Stimulated activated naive CD8-positive, alpha-beta T cell treated with anti-CD3 and anti-CD28 coated beads, Interleukin-15, amount 100 ng/mL, for 72 hours (primary cell): Measurements from ENCODE around the gene AZIN2.

Experiments used
- ATAC-seq: fragments of 150-1000 bp; cut with Tn5 transposase; 2 replicates; pipeline ENCODE4 v1.10.0; 2021; ENCODE audit warnings: mild to moderate bottlenecking, moderate library complexity
- DNase-seq, 2 donors: peaks; one replicate each; pipeline ENCODE4 v3.0.0; 2021 to 2022
- H3K27ac Mint-ChIP-seq, 2 donors: one replicate each; pipeline ENCODE4 v1.8.0; 2022; ENCODE audit warnings: mild to moderate bottlenecking in 2 of 2, mixed read lengths in 2 of 2, moderate library complexity in 2 of 2
- H3K27me3 Mint-ChIP-seq: one replicate; pipeline ENCODE4 v1.8.0; 2022; ENCODE audit warnings: mixed read lengths
- H3K4me1 Mint-ChIP-seq: one replicate; pipeline ENCODE4 v1.8.0; 2022; ENCODE audit warnings: mild to moderate bottlenecking, mixed read lengths
- H3K4me3 Mint-ChIP-seq, 2 donors: one replicate each; pipeline ENCODE4 v1.8.0; 2022; ENCODE audit warnings: mild to moderate bottlenecking in 2 of 2, mixed read lengths in 2 of 2, moderate library complexity in 1 of 2
- H3K9me3 Mint-ChIP-seq, 2 donors: one replicate each; pipeline ENCODE4 v1.8.0; 2022; ENCODE audit warnings: mixed read lengths in 2 of 2

The AZIN2 gene

DNA sequence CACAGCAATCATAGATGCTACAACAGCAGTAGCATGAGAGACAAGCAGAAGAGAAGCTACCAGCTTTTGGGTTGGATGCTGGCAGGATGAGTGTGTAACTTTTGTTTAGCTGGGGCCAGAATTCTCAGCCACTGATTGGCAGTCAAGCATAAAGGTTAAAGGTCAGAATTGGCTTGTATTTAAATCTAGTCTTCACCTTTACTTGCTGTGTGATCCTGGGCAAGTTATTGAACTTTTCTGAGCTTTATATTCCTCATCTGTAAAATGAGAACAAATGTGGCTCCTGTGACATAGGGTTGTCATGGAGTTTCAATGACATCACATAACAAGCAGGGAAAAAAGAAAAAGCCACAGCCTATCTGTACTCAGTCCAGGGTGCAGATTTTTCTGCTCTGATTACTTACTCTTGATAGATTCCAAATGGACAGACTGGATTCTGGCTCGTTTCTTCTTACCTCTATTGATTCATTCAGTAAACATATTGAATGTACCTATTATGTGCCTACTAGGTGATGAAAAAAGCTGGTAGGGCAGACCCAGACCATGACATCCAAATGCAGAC is 2.8 kb upstream of the AZIN2 start:
- H3K27me3 Mint-ChIP-seq = no peaks in the 10 kb centered on the region
- DNase-seq = no peak
- H3K4me1 Mint-ChIP-seq = peaks cover 24% of the 10 kb centered on the region
- no peaks in the 10 kb centered on the region for H3K9me3 Mint-ChIP-seq
- no peak for ATAC-seq
- H3K27ac Mint-ChIP-seq = no peak overlapping the region
- H3K4me3 Mint-ChIP-seq = no peak overlapping the region

DNA sequence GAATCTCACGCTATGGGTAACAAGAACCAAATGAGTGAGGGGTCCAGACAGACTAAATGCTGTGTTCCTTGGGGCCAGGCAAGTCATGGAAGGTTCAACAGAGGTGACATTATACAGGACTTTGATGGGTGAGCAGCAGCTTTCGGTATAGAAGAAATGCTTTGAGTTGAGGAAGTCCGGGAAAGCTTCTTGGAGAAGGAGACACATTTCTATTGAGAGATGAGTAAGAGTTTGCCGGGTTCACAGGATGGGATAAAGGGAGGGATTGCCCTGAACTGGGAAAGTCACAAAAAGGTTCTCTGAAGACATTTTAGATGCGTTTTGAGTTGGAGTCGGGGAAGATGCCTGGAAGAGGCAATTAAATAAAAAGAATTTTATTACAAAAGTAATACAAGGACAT is 580 bp upstream of the AZIN2 start:
- Mint-ChIP-seq H3K9me3 (no peaks in the 10 kb centered on the region), H3K4me3 (peak overlapping the region; percentile 79 to 90), H3K27me3 (no peaks in the 10 kb centered on the region), H3K27ac (peak overlapping the region; percentile 78 to 92), H3K4me1 (peaks cover 30% of the 10 kb centered on the region)
- no peak for DNase-seq
- no peak for ATAC-seq

DNA sequence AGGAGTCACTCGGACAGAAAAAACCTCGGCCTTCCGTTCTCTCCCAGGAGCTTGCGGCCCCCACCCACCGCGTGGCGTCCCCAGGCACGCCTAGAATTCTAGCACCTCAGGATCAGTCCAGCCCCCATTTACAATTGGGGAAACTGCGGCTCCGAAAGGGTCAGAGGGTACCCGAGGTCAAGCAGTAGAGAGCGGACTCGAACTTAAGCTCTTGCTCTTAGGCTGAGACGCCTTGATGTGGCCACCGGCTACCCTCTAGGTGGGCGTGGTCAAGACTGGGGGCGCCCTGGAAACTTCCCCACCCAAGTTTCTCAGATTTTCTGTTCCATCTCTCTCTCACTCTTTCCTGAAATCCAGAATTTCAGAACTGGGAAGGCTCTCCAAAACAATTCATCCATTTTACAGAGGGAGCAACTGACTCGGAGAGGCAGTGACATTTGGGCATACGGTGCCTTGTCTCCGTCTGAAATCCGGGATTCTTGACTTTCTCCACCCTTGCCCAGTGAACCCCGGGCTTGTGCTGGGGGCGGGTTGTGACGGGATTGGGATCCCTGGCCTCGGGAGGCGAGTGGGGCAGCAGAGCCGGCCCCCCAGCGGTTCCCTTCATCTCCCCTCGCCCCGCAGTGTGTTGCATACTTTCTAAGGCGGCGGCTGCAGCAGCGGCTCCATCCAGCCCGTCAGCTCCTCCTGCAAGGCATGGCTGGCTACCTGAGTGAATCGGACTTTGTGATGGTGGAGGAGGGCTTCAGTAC is 777 bp downstream of the AZIN2 start:
- ATAC-seq = peak; percentile 6
- Mint-ChIP-seq H3K4me3 (peak overlapping the region; percentile 79 to 90), H3K27me3 (no peaks in the 10 kb centered on the region), H3K27ac (peak overlapping the region in 1 of 2 donors; percentile 78), H3K9me3 (no peaks in the 10 kb centered on the region), H3K4me1 (peaks cover 38% of the 10 kb centered on the region)
- DNase-seq = no peak

DNA sequence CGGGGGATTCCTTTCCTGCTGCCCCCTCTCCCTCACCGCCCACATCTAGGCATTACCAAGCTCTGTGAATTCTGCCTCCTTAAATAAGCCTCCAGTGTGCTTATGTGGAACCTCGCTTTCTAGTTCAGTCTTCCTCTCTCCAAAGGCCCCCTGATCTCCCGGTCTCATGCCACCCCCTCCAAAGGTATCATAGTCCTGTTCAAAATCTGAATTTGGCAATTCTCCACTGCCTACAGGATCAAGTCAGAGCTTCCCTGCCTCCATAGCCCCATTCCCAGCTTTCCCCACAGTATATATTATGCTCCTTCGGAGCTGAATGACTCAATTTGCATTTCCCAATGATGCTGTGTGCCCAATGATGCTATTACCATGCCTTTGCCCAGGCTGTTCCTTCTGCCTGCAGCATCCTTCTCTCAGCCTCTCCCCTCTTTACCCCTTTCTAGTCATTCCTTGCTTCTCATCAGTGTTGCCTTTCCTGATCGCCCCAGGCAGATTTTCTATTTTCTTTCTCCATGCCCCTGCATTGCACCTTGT is 1.7 kb downstream of the AZIN2 start:
- ATAC-seq (no peak), DNase-seq (no peak)
- peak overlapping the region in 1 of 2 donors; percentile 31 for H3K27ac Mint-ChIP-seq
- H3K4me3 Mint-ChIP-seq = peak overlapping the region; percentile 26 to 30
- no peaks in the 10 kb centered on the region for H3K27me3 Mint-ChIP-seq
- no peaks in the 10 kb centered on the region for H3K9me3 Mint-ChIP-seq
- peaks cover 42% of the 10 kb centered on the region for H3K4me1 Mint-ChIP-seq

- Mint-ChIP-seq H3K9me3 (no peaks in the 10 kb centered on the region), H3K27ac (peak overlapping the region in 1 of 2 donors; percentile 14), H3K27me3 (no peaks in the 10 kb centered on the region), H3K4me1 (peaks cover 54% of the 10 kb centered on the region), H3K4me3 (no peak overlapping the region)
- DNase-seq (no peak), ATAC-seq (no peak)
These were observed 4.4 kb downstream of the AZIN2 start for GRCh38 chr1:33085332-33085731.

DNA sequence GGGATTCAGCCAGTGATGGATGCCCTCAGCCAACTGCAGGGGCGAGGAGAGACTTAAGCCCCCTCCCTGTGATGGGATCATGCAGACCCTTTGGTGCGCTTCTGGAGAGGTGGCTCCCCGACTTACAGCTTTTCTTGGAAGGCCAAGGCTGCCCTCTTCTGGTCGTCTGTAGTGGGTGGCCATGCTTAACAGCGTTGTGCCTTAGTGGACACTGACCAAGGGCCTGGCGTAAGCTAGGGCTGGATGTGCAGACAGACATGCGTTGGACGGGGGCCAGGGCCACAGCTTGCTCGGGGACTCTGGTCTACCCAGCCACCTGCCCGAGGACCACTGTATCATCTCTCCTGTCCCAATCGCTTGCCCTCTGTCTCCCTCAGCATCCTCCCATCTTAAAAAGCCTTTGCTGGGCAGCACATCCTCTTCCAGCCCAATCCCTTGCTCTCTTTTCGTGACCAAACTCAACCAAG is 5.5 kb downstream of the AZIN2 start:
- no peaks in the 10 kb centered on the region for H3K27me3 Mint-ChIP-seq
- H3K4me1 Mint-ChIP-seq = peaks cover 48% of the 10 kb centered on the region
- no peak overlapping the region for H3K27ac Mint-ChIP-seq
- no peak overlapping the region for H3K4me3 Mint-ChIP-seq
- ATAC-seq (peak; percentile 59), DNase-seq (peak; percentile 33 to 48)
- no peaks in the 10 kb centered on the region for H3K9me3 Mint-ChIP-seq

DNA sequence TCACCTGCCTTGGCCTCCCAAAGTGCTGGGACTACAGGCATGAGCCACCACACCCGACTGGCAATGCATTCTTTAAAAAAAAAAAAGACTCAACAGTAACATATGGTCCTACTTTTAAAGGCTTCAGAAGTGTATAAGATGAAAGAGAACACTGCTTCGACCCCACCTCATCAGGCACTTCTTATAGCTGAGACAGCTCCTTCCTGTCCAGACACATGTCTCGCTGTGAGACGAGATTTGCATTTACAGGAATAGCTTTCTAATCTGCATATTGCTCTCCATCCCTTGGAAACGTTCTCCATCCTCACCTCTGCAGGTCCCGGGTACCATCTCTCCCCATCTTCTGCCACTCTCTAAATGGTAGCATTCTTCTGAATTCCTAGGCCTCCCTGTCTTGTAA is 6.7 kb downstream of the AZIN2 start:
- Mint-ChIP-seq H3K4me1 (peaks cover 35% of the 10 kb centered on the region), H3K4me3 (peak overlapping the region; percentile 58 to 60), H3K27ac (peak overlapping the region in 1 of 2 donors; percentile 69), H3K27me3 (no peaks in the 10 kb centered on the region), H3K9me3 (no peaks in the 10 kb centered on the region)
- DNase-seq (no peak), ATAC-seq (no peak)

DNA sequence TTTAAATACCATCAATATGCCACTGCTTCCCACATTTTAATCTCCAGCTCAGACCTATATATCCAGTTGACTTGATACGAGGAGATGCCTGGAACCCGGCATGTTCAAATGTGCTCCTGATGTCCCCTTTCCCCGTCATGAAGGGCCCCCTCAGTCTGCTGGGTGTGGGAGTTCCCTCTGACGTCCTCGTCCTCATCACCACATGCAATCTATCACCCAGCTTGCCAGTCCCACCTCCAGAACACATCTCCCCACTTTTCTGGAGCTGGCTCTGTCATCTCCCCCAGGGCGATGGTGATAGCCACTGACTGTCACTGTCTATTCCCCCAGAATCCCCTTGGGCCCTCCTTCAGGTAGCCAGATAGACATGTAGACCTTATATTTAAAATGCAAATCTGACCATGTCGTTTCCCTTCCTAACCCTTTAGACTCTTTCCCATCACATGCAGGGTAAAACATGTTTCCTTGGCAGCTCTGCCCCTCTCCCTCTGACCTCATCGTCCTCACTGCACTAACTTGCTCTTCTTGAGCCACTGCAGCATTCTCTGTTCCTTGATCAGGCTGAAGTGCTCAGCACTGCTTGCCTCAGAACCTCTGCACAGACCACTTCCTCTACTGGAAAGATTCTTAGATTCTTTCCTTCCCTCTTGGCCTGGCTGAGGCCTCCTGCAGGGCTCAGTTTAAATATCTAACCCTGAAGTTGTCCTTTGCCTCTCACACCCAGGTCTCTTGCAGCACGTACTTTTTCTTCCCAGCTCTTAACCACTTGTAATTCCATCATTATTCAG is 7.4 kb downstream of the AZIN2 start:
- Mint-ChIP-seq H3K4me1 (peaks cover 31% of the 10 kb centered on the region), H3K9me3 (no peaks in the 10 kb centered on the region), H3K27me3 (no peaks in the 10 kb centered on the region), H3K4me3 (peak overlapping the region; percentile 58 to 60), H3K27ac (peak overlapping the region; percentile 28 to 69)
- ATAC-seq (peak; percentile 83), DNase-seq (peak in 1 of 2 donors; percentile 29)

DNA sequence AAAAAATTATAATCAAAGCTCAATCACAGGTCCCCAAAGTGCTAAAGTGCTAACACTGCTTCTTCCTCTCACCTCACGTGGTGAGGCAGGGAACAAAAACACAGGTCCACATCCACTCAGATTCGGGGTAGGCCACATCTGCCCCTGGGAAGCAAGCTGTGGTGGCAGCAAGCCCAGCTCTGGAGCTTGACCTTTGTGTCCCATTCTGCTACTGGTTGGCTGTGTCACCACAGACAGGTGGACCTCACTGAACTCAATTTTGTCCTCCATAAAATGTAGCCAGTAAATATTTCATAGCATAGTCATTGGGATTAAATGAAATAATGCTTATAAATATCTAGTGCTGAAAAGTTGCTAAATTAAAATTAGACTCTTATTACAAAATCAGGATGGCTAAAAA is 8.5 kb downstream of the AZIN2 start:
- no peak for DNase-seq
- H3K27ac Mint-ChIP-seq = no peak overlapping the region

DNA sequence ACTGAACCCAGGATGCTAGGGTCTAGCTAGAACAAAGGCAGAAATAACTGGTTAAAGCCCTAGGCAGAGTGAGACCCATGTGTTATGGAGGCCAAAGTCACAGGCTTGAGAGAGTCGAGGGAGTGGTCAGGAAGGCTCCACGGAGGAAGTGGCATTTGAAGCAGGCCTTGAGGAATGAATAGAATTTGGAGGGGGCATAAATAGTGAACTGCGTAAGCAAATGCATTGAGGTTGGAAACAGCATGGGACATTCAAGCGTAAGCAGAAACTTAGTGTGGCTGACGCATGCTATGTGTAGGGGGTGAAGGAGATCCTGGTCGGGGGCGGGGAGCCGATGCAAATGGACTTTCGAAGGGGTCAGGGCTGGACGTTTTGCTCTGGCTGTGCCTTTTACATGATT is 11.5 kb downstream of the AZIN2 start:
- DNase-seq (no peak), ATAC-seq (no peak)
- H3K27me3 Mint-ChIP-seq = no peaks in the 10 kb centered on the region
- H3K4me1 Mint-ChIP-seq = peaks cover 34% of the 10 kb centered on the region
- H3K9me3 Mint-ChIP-seq = no peaks in the 10 kb centered on the region
- peak overlapping the region in 1 of 2 donors; percentile 14 for H3K27ac Mint-ChIP-seq
- H3K4me3 Mint-ChIP-seq = no peak overlapping the region

More for the DNA sequence above, 8.5 kb downstream of the AZIN2 start:
- no peaks in the 10 kb centered on the region for H3K27me3 Mint-ChIP-seq
- no peak for ATAC-seq
- no peaks in the 10 kb centered on the region for H3K9me3 Mint-ChIP-seq
- no peak overlapping the region for H3K4me3 Mint-ChIP-seq
- H3K4me1 Mint-ChIP-seq = peaks cover 28% of the 10 kb centered on the region

GRCh38 chr1:33093004-33093403 is 12.1 kb downstream of the AZIN2 start:
- H3K4me1 Mint-ChIP-seq = peaks cover 34% of the 10 kb centered on the region
- DNase-seq (no peak), ATAC-seq (peak; percentile 36)
- no peaks in the 10 kb centered on the region for H3K9me3 Mint-ChIP-seq
- no peak overlapping the region for H3K4me3 Mint-ChIP-seq
- no peaks in the 10 kb centered on the region for H3K27me3 Mint-ChIP-seq
- H3K27ac Mint-ChIP-seq = peak overlapping the region in 1 of 2 donors; percentile 16

GRCh38 chr1:33094486-33094885 is 13.5 kb downstream of the AZIN2 start:
- no peak for ATAC-seq
- no peak overlapping the region for H3K27ac Mint-ChIP-seq
- H3K27me3 Mint-ChIP-seq = no peaks in the 10 kb centered on the region
- H3K4me3 Mint-ChIP-seq = no peak overlapping the region
- H3K9me3 Mint-ChIP-seq = no peaks in the 10 kb centered on the region
- H3K4me1 Mint-ChIP-seq = peaks cover 38% of the 10 kb centered on the region
- no peak for DNase-seq

- peaks cover 43% of the 10 kb centered on the region for H3K4me1 Mint-ChIP-seq
- H3K27me3 Mint-ChIP-seq = no peaks in the 10 kb centered on the region
- H3K9me3 Mint-ChIP-seq = no peaks in the 10 kb centered on the region
- DNase-seq (no peak), ATAC-seq (no peak)
- peak overlapping the region in 1 of 2 donors; percentile 27 for H3K27ac Mint-ChIP-seq
- H3K4me3 Mint-ChIP-seq = no peak overlapping the region
These were observed 14.1 kb downstream of the AZIN2 start for GRCh38 chr1:33094971-33095604.

- DNase-seq (no peak), ATAC-seq (no peak)
- Mint-ChIP-seq H3K9me3 (no peaks in the 10 kb centered on the region), H3K27me3 (no peaks in the 10 kb centered on the region), H3K4me1 (peaks cover 43% of the 10 kb centered on the region), H3K4me3 (no peak overlapping the region), H3K27ac (no peak overlapping the region)
These were observed 15.5 kb downstream of the AZIN2 start for GRCh38 chr1:33096363-33097005.

- Mint-ChIP-seq H3K4me3 (no peak overlapping the region), H3K27ac (no peak overlapping the region), H3K4me1 (peaks cover 43% of the 10 kb centered on the region), H3K9me3 (no peaks in the 10 kb centered on the region), H3K27me3 (no peaks in the 10 kb centered on the region)
- ATAC-seq (no peak), DNase-seq (no peak)
These were observed 16.2 kb downstream of the AZIN2 start for GRCh38 chr1:33097137-33097611.
